Panc1 (cell line): Measurements from ENCODE around the gene IL1F10. TPM values are rescaled to one million over a fixed set of nuclear protein-coding genes. Genes with fewer than 3 reads are reported as not detected.

Source experiments
- ATAC-seq: fragments of 200-7000 bp; cut with Tn5 transposase; 2 replicates; pipeline ENCODE4 v1.9.1; 2020; ENCODE audit warnings: mild to moderate bottlenecking, moderate library complexity
- BruUV-seq: library from RNA; stranded (reverse); fragments of 400-500 nt; replicated peaks from 2 replicates; lab custom pipeline; 2021; lab: Mats Ljungman, UMichigan
- CTCF ChIA-PET: fragments of 300-600 bp; sonication (Branson Sonifier 250); formaldehyde crosslinking; loops from one replicate; lab custom pipeline; 2022; ENCODE audit warnings: antibody characterized with exemption; lab: Charles Lee
- POLR2A ChIA-PET: fragments of 300-600 bp; sonication (Branson Sonifier 250); formaldehyde crosslinking; loops from one replicate; lab custom pipeline; 2022; ENCODE audit warnings: antibody characterized with exemption; lab: Charles Lee
- DNase-seq: peaks from one replicate; pipeline ENCODE4 v3.0.0-alpha.2; 2010; ENCODE audit warnings: low read depth, low spot score
- H3K27ac ChIP-seq: 2 replicates; pipeline ENCODE4 v1.5.1; 2011; ENCODE audit warnings: mild to moderate bottlenecking, low read length, inconsistent platforms
- H3K27me3 ChIP-seq: fragments of 200-500 bp; sonication (Bioruptor generic); 2 replicates; pipeline ENCODE4 v1.6.0; 2014; ENCODE audit warnings: low read length, inconsistent platforms; ENCODE audit not compliant: control insufficient read depth, insufficient read depth
- H3K36me3 ChIP-seq: fragments of 200-500 bp; sonication (Bioruptor generic); 2 replicates; pipeline ENCODE4 v1.5.1; 2014; ENCODE audit warnings: inconsistent platforms, mild to moderate bottlenecking, low read length, moderate library complexity; ENCODE audit not compliant: control insufficient read depth, insufficient read depth
- H3K4me1 ChIP-seq: 2 replicates; pipeline ENCODE4 v1.5.1; 2011; ENCODE audit warnings: inconsistent platforms, mild to moderate bottlenecking, low read length, moderate library complexity; ENCODE audit not compliant: control insufficient read depth, insufficient read depth
- H3K4me3 ChIP-seq, 2 experiments: 2 replicates each; pipeline ENCODE4 v1.5.1; 2011 to 2012; ENCODE audit warnings: low read depth in 2 of 2, low read length in 2 of 2, mild to moderate bottlenecking in 2 of 2, inconsistent platforms in 1 of 2, moderate library complexity in 1 of 2
- H3K9me3 ChIP-seq: fragments of 200-500 bp; sonication (Bioruptor generic); 2 replicates; pipeline ENCODE4 v1.5.1; 2014; ENCODE audit warnings: low read depth, mild to moderate bottlenecking, inconsistent platforms, low read length, moderate library complexity; ENCODE audit not compliant: control insufficient read depth, insufficient read depth
- POLR2AphosphoS5 ChIP-seq: IDR thresholded peaks from 2 replicates; pipeline ENCODE4 v1.6.1; 2012; ENCODE audit warnings: mild to moderate bottlenecking, low read depth, low read length, moderate library complexity
- SIN3A ChIP-seq: IDR thresholded peaks from 2 replicates; pipeline ENCODE4 v1.6.1; 2012; ENCODE audit warnings: low read depth, mild to moderate bottlenecking, low read length, moderate library complexity, borderline replicate concordance; ENCODE audit not compliant: insufficient read depth
- TCF7L2 ChIP-seq: IDR thresholded peaks from 2 replicates; pipeline ENCODE4 v1.6.1; 2011; ENCODE audit warnings: mild to moderate bottlenecking, low read depth, low read length, inconsistent platforms
- in situ Hi-C: cut with HindIII; loops from 2 replicates; pipeline ENCODE4 v1.10.0; 2016; ENCODE audit warnings: low sequenced_read_pairs, low pct_unique_long_range_greater_than_20kb
- intact Hi-C: fragments of 100-400 bp; cut with micrococcal nuclease; formaldehyde crosslinking; loops from one replicate; pipeline ENCODE4 v1.10.0; 2022; ENCODE audit not compliant: unreplicated experiment
- total RNA-seq: library from RNA; stranded (reverse); gene quantifications from one replicate; pipeline ENCODE4 v1.2.1, GENCODE V29; 2021; ENCODE audit not compliant: unreplicated experiment
- TF ChIP-seq, protein P1 (sequence below): fragments of 450-650 bp; IDR thresholded peaks from 2 replicates; pipeline ENCODE4 v1.5.1; 2017; ENCODE audit warnings: mild to moderate bottlenecking
- TF ChIP-seq, protein P2 (sequence below), 2 experiments: IDR thresholded peaks; 2 replicates each; pipeline ENCODE4 v1.6.1; 2011 to 2012; ENCODE audit warnings: low read depth in 2 of 2, control low read depth in 1 of 2, low read length in 1 of 2, mild to moderate bottlenecking in 1 of 2, moderate library complexity in 1 of 2; ENCODE audit not compliant: insufficient read depth in 1 of 2

The IL1F10 gene
- total RNA-seq, 1 experiment from 2014 or later = not detected

DNA sequence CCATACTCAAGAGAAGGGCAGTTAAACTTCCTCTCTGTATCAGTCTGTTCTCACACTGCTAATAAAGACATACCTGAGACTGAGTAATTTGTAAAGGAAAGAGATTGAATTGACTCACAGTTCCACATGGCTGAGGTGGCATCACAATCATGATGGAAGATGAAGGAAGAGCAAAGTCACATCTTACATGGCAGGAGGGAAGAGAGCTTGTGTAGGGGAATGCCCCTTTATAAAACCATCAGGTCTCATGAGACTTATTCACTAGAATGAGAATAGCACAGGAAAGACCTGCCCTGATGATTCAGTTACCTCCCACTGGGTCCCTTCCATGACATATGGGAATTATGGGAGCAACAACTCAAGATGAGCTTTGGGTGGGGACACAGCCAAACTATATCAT, 13.7 kb upstream of the IL1F10 start:
- BruUV-seq = no TSS peak
- intact Hi-C loops = no loop called here
- ChIA-PET POLR2A (no interaction called here), CTCF (no interaction called here)
- no peaks in the 10 kb centered on the region for H3K4me1 ChIP-seq
- no peaks in the 10 kb centered on the region for H3K27me3 ChIP-seq
- no peak overlapping the region for H3K27ac ChIP-seq
- no peaks in the 10 kb centered on the region for H3K36me3 ChIP-seq
- H3K9me3 ChIP-seq = no peaks in the 10 kb centered on the region
- DNase-seq = no peak
- in situ Hi-C loops = no loop called here
- H3K4me3 ChIP-seq = no peak overlapping the region
- TF ChIP-seq, protein P1, sequence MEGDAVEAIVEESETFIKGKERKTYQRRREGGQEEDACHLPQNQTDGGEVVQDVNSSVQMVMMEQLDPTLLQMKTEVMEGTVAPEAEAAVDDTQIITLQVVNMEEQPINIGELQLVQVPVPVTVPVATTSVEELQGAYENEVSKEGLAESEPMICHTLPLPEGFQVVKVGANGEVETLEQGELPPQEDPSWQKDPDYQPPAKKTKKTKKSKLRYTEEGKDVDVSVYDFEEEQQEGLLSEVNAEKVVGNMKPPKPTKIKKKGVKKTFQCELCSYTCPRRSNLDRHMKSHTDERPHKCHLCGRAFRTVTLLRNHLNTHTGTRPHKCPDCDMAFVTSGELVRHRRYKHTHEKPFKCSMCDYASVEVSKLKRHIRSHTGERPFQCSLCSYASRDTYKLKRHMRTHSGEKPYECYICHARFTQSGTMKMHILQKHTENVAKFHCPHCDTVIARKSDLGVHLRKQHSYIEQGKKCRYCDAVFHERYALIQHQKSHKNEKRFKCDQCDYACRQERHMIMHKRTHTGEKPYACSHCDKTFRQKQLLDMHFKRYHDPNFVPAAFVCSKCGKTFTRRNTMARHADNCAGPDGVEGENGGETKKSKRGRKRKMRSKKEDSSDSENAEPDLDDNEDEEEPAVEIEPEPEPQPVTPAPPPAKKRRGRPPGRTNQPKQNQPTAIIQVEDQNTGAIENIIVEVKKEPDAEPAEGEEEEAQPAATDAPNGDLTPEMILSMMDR = no peak
- TF ChIP-seq SIN3A (no peak), TCF7L2 (no peak), POLR2AphosphoS5 (no peak)
- TF ChIP-seq, protein P2, sequence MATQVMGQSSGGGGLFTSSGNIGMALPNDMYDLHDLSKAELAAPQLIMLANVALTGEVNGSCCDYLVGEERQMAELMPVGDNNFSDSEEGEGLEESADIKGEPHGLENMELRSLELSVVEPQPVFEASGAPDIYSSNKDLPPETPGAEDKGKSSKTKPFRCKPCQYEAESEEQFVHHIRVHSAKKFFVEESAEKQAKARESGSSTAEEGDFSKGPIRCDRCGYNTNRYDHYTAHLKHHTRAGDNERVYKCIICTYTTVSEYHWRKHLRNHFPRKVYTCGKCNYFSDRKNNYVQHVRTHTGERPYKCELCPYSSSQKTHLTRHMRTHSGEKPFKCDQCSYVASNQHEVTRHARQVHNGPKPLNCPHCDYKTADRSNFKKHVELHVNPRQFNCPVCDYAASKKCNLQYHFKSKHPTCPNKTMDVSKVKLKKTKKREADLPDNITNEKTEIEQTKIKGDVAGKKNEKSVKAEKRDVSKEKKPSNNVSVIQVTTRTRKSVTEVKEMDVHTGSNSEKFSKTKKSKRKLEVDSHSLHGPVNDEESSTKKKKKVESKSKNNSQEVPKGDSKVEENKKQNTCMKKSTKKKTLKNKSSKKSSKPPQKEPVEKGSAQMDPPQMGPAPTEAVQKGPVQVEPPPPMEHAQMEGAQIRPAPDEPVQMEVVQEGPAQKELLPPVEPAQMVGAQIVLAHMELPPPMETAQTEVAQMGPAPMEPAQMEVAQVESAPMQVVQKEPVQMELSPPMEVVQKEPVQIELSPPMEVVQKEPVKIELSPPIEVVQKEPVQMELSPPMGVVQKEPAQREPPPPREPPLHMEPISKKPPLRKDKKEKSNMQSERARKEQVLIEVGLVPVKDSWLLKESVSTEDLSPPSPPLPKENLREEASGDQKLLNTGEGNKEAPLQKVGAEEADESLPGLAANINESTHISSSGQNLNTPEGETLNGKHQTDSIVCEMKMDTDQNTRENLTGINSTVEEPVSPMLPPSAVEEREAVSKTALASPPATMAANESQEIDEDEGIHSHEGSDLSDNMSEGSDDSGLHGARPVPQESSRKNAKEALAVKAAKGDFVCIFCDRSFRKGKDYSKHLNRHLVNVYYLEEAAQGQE (IDR thresholded peaks at IDR 0.05; ENCODE audit: insufficient read depth in 1 of 2, low read depth in 2 of 2, low read length in 1 of 2) = no peak
- no peak for ATAC-seq

DNA sequence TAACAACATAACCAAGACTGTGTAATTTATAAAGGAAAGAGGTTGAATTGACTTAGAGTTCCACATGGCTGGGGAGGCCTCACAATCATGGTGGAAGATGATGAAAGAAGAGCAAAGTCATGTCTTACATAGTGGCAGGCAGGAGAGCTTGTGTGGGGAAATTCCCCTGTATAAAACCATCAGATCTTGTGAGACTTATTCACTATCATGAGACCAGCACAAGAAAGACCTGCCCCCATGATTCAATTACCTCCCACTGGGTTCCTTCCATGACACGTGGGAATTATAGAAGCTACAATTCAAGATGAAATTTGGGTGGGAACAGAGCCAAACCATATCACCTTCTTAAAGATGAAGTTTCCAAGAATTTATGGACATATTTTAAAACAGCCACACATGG, 11.2 kb upstream of the IL1F10 start:
- Histone ChIP-seq H3K27me3 (no peaks in the 10 kb centered on the region), H3K9me3 (no peaks in the 10 kb centered on the region), H3K27ac (no peak overlapping the region), H3K4me1 (no peaks in the 10 kb centered on the region), H3K36me3 (no peaks in the 10 kb centered on the region), H3K4me3 (no peak overlapping the region)
- ATAC-seq = no peak
- in situ Hi-C loops (no loop called here), intact Hi-C loops (no loop called here)
- no peak for TF ChIP-seq POLR2AphosphoS5
- no peak for TF ChIP-seq TCF7L2
- TF ChIP-seq, protein P1 = no peak
- TF ChIP-seq, protein P2 (IDR thresholded peaks at IDR 0.05; ENCODE audit: insufficient read depth in 1 of 2, low read depth in 2 of 2, low read length in 1 of 2) = no peak
- TF ChIP-seq SIN3A = no peak
- no TSS peak for BruUV-seq
- CTCF ChIA-PET = no interaction called here
- POLR2A ChIA-PET = no interaction called here
- DNase-seq = no peak
